ENCODE measurements around the gene ADAMTSL2. TPM values are rescaled to one million over a fixed set of nuclear protein-coding genes. Genes with fewer than 3 reads are reported as not detected.

Gene ADAMTSL2
- total RNA-seq, 1 donor from 2014 or later: 0.15 TPM

- no peaks in the 10 kb centered on the region for H3K9me3 Mint-ChIP-seq (ENCODE audit: low read depth)
- DNase-seq (ENCODE audit: low spot score): no peak
- no peak overlapping the region for H3K27ac Mint-ChIP-seq (ENCODE audit: unreplicated experiment)
- H3K36me3 Mint-ChIP-seq (ENCODE audit: low read depth): no peaks in the 10 kb centered on the region
- TF ChIP-seq CTCF (IDR thresholded peaks at IDR 0.05): no peak
- no peak overlapping the region for H3K4me3 Mint-ChIP-seq (ENCODE audit: unreplicated experiment)
- H3K27me3 Mint-ChIP-seq (ENCODE audit: low read depth): peaks cover 6% of the 10 kb centered on the region
- H3K4me1 Mint-ChIP-seq (ENCODE audit: low read depth): peaks cover 12% of the 10 kb centered on the region
Measured at GRCh38 chr9:133515615-133516255, 18.8 kb upstream of the ADAMTSL2 start.

DNA sequence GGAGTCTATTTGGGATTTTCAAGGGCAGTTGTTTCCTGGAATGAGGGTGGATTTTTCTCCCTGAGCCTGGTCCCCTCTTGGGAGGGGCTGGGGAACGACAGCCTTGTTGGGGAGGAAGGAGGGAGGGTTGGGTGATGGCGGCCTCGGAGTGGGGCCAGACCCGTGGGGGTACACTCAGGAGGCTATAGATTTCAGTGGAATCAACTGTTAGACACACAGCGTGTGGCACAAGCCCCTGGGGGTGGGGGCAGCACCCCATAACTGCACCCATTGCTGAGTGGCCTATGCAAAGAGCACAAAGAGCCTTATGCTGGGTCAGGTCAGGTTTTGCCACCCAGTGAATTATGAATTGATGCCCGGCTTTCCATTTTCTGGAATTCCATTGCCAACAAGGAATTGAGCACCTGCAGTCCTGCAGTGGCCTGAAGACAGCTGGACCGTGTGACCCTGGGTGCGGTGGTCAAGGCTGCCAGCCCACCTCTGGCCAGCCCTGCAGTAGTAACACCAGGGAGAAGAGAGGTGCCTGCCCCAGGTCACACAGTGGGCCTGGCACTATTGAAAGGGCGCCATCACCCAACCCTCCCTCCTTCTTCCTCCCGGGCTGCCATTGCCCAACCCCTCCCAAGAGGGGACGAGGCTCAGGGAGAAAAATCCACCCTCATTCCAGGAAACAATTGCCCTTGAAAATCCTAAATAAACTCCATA lies 18.1 kb upstream of the ADAMTSL2 start:
- Mint-ChIP-seq H3K4me1 (ENCODE audit: low read depth) (peaks cover 12% of the 10 kb centered on the region), H3K9me3 (ENCODE audit: low read depth) (no peaks in the 10 kb centered on the region), H3K4me3 (ENCODE audit: unreplicated experiment) (no peak overlapping the region), H3K27me3 (ENCODE audit: low read depth) (peaks cover 6% of the 10 kb centered on the region), H3K27ac (ENCODE audit: unreplicated experiment) (no peak overlapping the region), H3K36me3 (ENCODE audit: low read depth) (no peaks in the 10 kb centered on the region)
- no peak for DNase-seq (ENCODE audit: low spot score)
- no peak for TF ChIP-seq CTCF (IDR thresholded peaks at IDR 0.05)

GRCh38 chr9:133516961-133517350 lies 17.5 kb upstream of the ADAMTSL2 start:
- H3K9me3 Mint-ChIP-seq (ENCODE audit: low read depth): no peaks in the 10 kb centered on the region
- no peak for DNase-seq (ENCODE audit: low spot score)
- TF ChIP-seq CTCF (IDR thresholded peaks at IDR 0.05): no peak
- no peak overlapping the region for H3K27ac Mint-ChIP-seq (ENCODE audit: unreplicated experiment)
- peaks cover 6% of the 10 kb centered on the region for H3K27me3 Mint-ChIP-seq (ENCODE audit: low read depth)
- H3K4me1 Mint-ChIP-seq (ENCODE audit: low read depth): peaks cover 12% of the 10 kb centered on the region
- no peaks in the 10 kb centered on the region for H3K36me3 Mint-ChIP-seq (ENCODE audit: low read depth)
- H3K4me3 Mint-ChIP-seq (ENCODE audit: unreplicated experiment): no peak overlapping the region

DNA sequence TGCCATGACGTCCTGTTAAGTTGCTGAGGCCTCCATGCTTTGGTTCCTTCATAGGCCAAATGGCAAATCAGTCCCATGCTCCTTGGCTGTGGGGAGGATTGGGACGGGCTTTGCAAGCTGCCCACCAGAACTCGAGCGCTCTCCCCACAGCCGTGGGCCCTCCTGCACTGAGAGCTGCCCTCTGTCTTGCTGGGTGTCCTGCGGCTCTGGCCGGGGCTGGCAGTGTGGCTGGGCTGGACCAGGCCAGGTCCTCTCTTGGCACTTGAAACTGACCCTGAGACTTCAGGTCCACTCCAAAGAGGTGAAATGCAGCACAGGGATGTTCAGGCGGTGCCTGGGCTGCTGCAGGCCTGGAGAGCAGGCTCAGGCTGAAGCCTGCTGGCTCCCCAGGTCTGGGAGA lies 16.8 kb upstream of the ADAMTSL2 start:
- Mint-ChIP-seq H3K36me3 (ENCODE audit: low read depth) (no peaks in the 10 kb centered on the region), H3K9me3 (ENCODE audit: low read depth) (no peaks in the 10 kb centered on the region)

GRCh38 chr9:133518200-133518599 lies 16.3 kb upstream of the ADAMTSL2 start:
- Mint-ChIP-seq H3K9me3 (ENCODE audit: low read depth) (no peaks in the 10 kb centered on the region), H3K4me1 (ENCODE audit: low read depth) (peaks cover 12% of the 10 kb centered on the region), H3K4me3 (ENCODE audit: unreplicated experiment) (no peak overlapping the region), H3K27me3 (ENCODE audit: low read depth) (peaks cover 6% of the 10 kb centered on the region), H3K27ac (ENCODE audit: unreplicated experiment) (no peak overlapping the region), H3K36me3 (ENCODE audit: low read depth) (no peaks in the 10 kb centered on the region)
- TF ChIP-seq CTCF (IDR thresholded peaks at IDR 0.05): no peak
- DNase-seq (ENCODE audit: low spot score): no peak

More for the DNA sequence above, 16.8 kb upstream of the ADAMTSL2 start:
- H3K27me3 Mint-ChIP-seq (ENCODE audit: low read depth): peaks cover 6% of the 10 kb centered on the region
- H3K4me3 Mint-ChIP-seq (ENCODE audit: unreplicated experiment): no peak overlapping the region
- H3K4me1 Mint-ChIP-seq (ENCODE audit: low read depth): peaks cover 12% of the 10 kb centered on the region
- H3K27ac Mint-ChIP-seq (ENCODE audit: unreplicated experiment): no peak overlapping the region
- no peak for TF ChIP-seq CTCF (IDR thresholded peaks at IDR 0.05)
- no peak for DNase-seq (ENCODE audit: low spot score)
